Activated T-helper 9 cell treated with anti-CD3 and anti-CD28 coated beads, Interleukin-2, amount 50 U/mL, for 16 hours (primary cell): ENCODE measurements around the gene PGM2.
"Not testable (repeated sequence)": the region's sequence is repeated elsewhere in the genome, so short reads cannot be mapped to it uniquely, and the experiment has no call there.

ENCODE experiments used
- DNase-seq: peaks from one replicate; pipeline ENCODE4 v3.0.0-alpha.2; 2020; ENCODE audit warnings: low read depth

PGM2 gene

GRCh38 chr4:37818752-37819151, 7.7 kb upstream of the PGM2 start:
- no peak for DNase-seq

GRCh38 chr4:37820458-37820857, 6.0 kb upstream of the PGM2 start:
- DNase-seq = not testable (repeated sequence)

- no peak for DNase-seq
Observed at GRCh38 chr4:37821953-37822605, 4.4 kb upstream of the PGM2 start.

GRCh38 chr4:37825501-37825900, 985 bp upstream of the PGM2 start:
- DNase-seq = not testable (repeated sequence)

- no peak for DNase-seq
Observed at GRCh38 chr4:37825968-37826294, 555 bp upstream of the PGM2 start.

- no peak for DNase-seq
Observed at GRCh38 chr4:37827030-37827685, 672 bp downstream of the PGM2 start.

- no peak for DNase-seq
Observed at GRCh38 chr4:37827802-37828321, 1.4 kb downstream of the PGM2 start.

GRCh38 chr4:37828843-37829242, 2.4 kb downstream of the PGM2 start:
- no peak for DNase-seq

- DNase-seq = no peak
Observed at GRCh38 chr4:37830640-37831039, 4.2 kb downstream of the PGM2 start.

GRCh38 chr4:37835031-37835430, 8.5 kb downstream of the PGM2 start:
- DNase-seq = no peak

- DNase-seq = no peak
Observed at GRCh38 chr4:37835806-37836205, 9.3 kb downstream of the PGM2 start.

GRCh38 chr4:37836274-37836673, 9.8 kb downstream of the PGM2 start:
- no peak for DNase-seq

- no peak for DNase-seq
Observed at GRCh38 chr4:37836838-37837440, 10.5 kb downstream of the PGM2 start.

GRCh38 chr4:37837446-37837845, 11.0 kb downstream of the PGM2 start:
- DNase-seq = no peak

GRCh38 chr4:37839426-37839825, 12.9 kb downstream of the PGM2 start:
- no peak for DNase-seq

GRCh38 chr4:37844204-37844603, 17.7 kb downstream of the PGM2 start:
- no peak for DNase-seq

GRCh38 chr4:37845201-37845600, 18.7 kb downstream of the PGM2 start:
- no peak for DNase-seq

GRCh38 chr4:37847311-37847884, 20.9 kb downstream of the PGM2 start:
- DNase-seq = no peak

GRCh38 chr4:37852376-37852775, 25.9 kb downstream of the PGM2 start:
- DNase-seq = no peak

GRCh38 chr4:37858112-37858511, 31.6 kb downstream of the PGM2 start:
- DNase-seq = no peak

GRCh38 chr4:37858872-37859271, 32.4 kb downstream of the PGM2 start:
- no peak for DNase-seq

GRCh38 chr4:37860266-37860665, 33.8 kb downstream of the PGM2 start:
- DNase-seq = no peak

- DNase-seq = no peak
Observed at GRCh38 chr4:37862961-37863360, 36.5 kb downstream of the PGM2 start.
